Nephron (organoid): ENCODE results near the gene DUSP6.

ENCODE experiments used
- H3K27ac Mint-ChIP-seq, 3 experiments: 2 replicates each; pipeline ENCODE4 v1.8.0; 2020; ENCODE audit warnings: mixed read lengths in 3 of 3, mild to moderate bottlenecking in 2 of 3, moderate library complexity in 1 of 3
- H3K27me3 Mint-ChIP-seq: 2 replicates; pipeline ENCODE4 v1.8.0; 2021; ENCODE audit warnings: low read depth, mild to moderate bottlenecking, moderate library complexity, mixed read lengths
- H3K36me3 Mint-ChIP-seq: 2 replicates; pipeline ENCODE4 v1.8.0; 2020; ENCODE audit warnings: low read depth, mixed read lengths
- H3K4me1 Mint-ChIP-seq: 2 replicates; pipeline ENCODE4 v1.8.0; 2020; ENCODE audit warnings: mixed read lengths
- H3K4me3 Mint-ChIP-seq, 3 experiments: 2 replicates each; pipeline ENCODE4 v1.8.0; 2020; ENCODE audit warnings: mild to moderate bottlenecking in 3 of 3, mixed read lengths in 3 of 3, moderate library complexity in 2 of 3
- H3K9me3 Mint-ChIP-seq: 2 replicates; pipeline ENCODE4 v1.8.0; 2020; ENCODE audit warnings: mixed read lengths
- TF ChIP-seq, protein P1 (sequence below), 3 experiments: fragments of 200-600 bp; sonication (generic); IDR thresholded peaks; one replicate each; pipeline ENCODE4 v1.5.0; 2021; ENCODE audit warnings: antibody characterized with exemption in 3 of 3; ENCODE audit not compliant: unreplicated experiment in 3 of 3

The DUSP6 gene

DNA sequence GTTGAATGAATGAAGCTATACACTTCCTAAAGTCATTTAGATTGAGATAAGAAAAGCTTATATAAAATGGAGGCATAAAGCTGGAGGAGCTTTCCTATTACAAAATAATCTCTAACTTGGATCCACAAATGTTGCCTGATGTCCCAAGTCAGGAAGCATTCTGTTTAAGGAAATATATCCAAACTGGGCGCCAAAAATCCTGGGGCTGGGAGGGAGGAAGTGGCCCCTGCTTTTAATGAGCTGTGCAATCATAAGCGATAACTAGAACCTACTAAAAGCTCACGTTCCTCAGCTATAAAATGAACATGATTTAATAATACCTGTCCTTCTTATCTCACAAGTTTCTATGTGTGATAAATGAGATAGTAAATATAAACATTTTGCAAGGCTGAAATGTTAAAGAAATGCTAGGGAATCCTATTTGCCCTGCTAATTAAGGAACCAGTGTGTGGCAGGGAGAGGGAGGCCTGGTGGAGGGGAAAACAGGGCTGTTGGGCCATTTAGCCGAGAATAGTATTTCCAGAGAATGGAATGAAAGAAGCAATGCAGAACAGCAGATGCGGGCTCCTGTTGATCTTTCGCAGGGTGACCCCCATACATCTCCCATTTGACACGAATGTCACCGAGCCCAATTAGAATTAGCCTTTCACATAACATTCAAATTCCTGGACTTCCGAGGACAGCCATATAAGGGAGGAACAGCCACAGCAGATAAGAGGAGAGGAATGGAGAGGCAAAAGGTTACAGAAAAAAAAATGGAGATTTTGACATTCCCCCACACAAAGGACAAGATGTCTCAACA, 25.9 kb downstream of the DUSP6 start:
- Mint-ChIP-seq H3K27me3 (peaks cover 4% of the 10 kb centered on the region), H3K36me3 (peaks cover 8% of the 10 kb centered on the region), H3K4me3 (peak overlapping the region in 1 of 3 experiments; percentile 29), H3K27ac (peak overlapping the region; percentile 33 to 60 (median 34)), H3K4me1 (peaks cover 63% of the 10 kb centered on the region), H3K9me3 (peaks cover 7% of the 10 kb centered on the region)
- TF ChIP-seq, protein P1, sequence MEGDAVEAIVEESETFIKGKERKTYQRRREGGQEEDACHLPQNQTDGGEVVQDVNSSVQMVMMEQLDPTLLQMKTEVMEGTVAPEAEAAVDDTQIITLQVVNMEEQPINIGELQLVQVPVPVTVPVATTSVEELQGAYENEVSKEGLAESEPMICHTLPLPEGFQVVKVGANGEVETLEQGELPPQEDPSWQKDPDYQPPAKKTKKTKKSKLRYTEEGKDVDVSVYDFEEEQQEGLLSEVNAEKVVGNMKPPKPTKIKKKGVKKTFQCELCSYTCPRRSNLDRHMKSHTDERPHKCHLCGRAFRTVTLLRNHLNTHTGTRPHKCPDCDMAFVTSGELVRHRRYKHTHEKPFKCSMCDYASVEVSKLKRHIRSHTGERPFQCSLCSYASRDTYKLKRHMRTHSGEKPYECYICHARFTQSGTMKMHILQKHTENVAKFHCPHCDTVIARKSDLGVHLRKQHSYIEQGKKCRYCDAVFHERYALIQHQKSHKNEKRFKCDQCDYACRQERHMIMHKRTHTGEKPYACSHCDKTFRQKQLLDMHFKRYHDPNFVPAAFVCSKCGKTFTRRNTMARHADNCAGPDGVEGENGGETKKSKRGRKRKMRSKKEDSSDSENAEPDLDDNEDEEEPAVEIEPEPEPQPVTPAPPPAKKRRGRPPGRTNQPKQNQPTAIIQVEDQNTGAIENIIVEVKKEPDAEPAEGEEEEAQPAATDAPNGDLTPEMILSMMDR (IDR thresholded peaks at IDR 0.05; ENCODE audit: unreplicated experiment in 3 of 3), result no peak

DNA sequence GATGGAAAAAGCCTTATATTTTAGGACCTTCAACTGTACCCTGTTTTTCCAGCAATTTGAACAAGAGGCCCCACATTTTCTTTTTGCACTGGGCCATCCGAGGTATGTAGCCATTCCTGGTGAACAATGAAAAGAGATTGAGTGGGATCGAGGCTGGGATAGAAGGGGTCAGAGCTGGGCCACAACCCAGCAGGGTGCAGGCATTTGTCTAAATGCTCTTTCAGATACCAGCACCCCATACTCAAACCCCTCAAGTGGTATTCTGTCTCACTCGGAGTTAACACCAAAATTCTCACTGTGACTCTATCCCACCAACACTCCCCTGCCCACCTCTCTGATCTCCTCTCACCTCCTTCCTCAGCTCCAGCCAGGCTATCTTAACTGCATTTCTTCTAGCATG, 26.8 kb downstream of the DUSP6 start:
- H3K27me3 Mint-ChIP-seq, result peaks cover 4% of the 10 kb centered on the region
- TF ChIP-seq, protein P1 (IDR thresholded peaks at IDR 0.05; ENCODE audit: unreplicated experiment in 3 of 3), result no peak
- no peak overlapping the region for H3K4me3 Mint-ChIP-seq
- H3K36me3 Mint-ChIP-seq, result peaks cover 1% of the 10 kb centered on the region
- H3K9me3 Mint-ChIP-seq, result peaks cover 1% of the 10 kb centered on the region
- H3K4me1 Mint-ChIP-seq, result peaks cover 63% of the 10 kb centered on the region
- peak overlapping the region in 2 of 3 experiments; percentile 33 to 60 for H3K27ac Mint-ChIP-seq

DNA sequence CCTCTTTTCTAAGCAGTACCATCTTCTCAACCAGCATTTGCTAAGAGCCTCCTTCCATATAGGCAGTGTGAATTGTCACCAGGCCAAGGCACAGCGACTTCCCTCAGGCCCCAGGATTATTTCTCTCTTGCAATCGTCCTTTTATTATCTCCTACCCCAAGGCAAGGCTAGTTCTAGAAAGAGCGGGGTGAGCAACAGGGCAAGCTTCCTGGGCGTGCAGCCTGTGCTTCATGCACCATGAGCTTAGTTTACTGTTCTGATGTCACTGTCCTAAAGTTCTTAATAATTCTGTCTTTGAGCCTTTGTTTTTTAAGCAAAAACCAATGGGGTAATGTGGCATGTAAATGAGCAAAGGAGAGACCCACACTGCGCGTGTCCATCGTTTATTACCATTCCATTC, 27.9 kb downstream of the DUSP6 start:
- Mint-ChIP-seq H3K4me3 (no peak overlapping the region), H3K9me3 (no peaks in the 10 kb centered on the region), H3K27ac (no peak overlapping the region), H3K27me3 (peaks cover 4% of the 10 kb centered on the region), H3K36me3 (no peaks in the 10 kb centered on the region), H3K4me1 (peaks cover 66% of the 10 kb centered on the region)
- TF ChIP-seq, protein P1 (IDR thresholded peaks at IDR 0.05; ENCODE audit: unreplicated experiment in 3 of 3), result no peak

DNA sequence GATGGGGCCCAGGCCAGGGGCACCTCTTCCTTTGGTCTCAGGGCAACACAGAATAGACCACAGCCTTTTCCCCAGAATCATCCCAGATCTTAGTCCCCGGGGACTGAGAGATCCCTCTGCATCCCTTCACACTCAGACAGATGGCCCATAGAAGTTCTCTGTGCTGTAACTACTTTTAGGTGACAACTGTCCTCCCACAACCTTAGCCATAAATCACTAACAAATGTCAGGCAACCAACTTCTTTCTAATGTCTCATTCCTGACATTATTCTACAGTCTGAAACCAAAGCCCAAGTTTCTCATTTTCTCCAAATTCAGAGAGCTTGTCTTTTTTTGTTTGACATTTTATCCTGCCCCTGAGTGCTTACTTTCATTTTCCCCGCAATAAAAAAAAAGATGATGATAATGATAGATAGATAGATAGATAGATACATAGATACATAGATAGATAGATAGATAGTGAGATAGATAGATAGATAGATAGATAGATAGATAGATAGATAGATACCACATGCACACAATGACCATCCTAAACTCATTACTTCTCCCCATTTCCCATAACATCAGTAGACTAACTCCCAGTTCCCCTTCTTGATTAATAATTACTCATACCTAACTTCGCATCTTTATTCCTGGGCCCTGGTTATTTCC, 28.6 kb downstream of the DUSP6 start:
- Mint-ChIP-seq H3K9me3 (no peaks in the 10 kb centered on the region), H3K27ac (peak overlapping the region in 1 of 3 experiments; percentile 19), H3K36me3 (no peaks in the 10 kb centered on the region), H3K4me1 (peaks cover 68% of the 10 kb centered on the region), H3K4me3 (no peak overlapping the region), H3K27me3 (peaks cover 4% of the 10 kb centered on the region)
- TF ChIP-seq, protein P1 (IDR thresholded peaks at IDR 0.05; ENCODE audit: unreplicated experiment in 3 of 3), result no peak

DNA sequence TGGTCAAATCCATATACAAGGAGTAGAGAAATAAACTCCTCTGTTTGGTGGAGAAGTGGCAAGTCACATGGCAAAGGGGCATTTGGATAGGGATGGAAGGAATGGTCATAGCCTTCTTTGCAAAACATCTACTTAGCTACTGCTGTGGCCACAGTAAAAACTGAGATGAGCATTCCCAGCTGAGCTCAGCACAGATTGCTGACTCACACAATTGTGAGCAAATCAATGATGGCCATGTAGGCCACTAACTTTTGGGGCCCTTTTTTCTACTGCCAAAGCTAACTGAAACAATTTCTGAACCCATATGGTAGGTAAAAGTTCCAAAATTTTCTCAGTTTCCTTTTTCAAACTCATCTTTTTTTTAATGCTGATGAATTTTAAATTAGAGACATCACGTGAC, 31.6 kb downstream of the DUSP6 start:
- H3K27me3 Mint-ChIP-seq, result no peaks in the 10 kb centered on the region
- no peak overlapping the region for H3K4me3 Mint-ChIP-seq
- peaks cover 51% of the 10 kb centered on the region for H3K4me1 Mint-ChIP-seq
- H3K27ac Mint-ChIP-seq, result no peak overlapping the region
- no peaks in the 10 kb centered on the region for H3K9me3 Mint-ChIP-seq
- H3K36me3 Mint-ChIP-seq, result no peaks in the 10 kb centered on the region
- TF ChIP-seq, protein P1 (IDR thresholded peaks at IDR 0.05; ENCODE audit: unreplicated experiment in 3 of 3), result no peak
